GM12873 (cell line): Measurements from ENCODE around the gene PPCDC.

Source experiments
- CTCF ChIP-seq: IDR thresholded peaks from 2 replicates; pipeline ENCODE4 v1.5.1; 2012; ENCODE audit warnings: low read depth, mild to moderate bottlenecking, moderate library complexity, low read length, control low read depth; ENCODE audit not compliant: insufficient read depth; ENCODE audit errors: missing control alignments

The PPCDC gene

GRCh38 chr15:75067123-75067830 is 43.9 kb downstream of the PPCDC start:
- TF ChIP-seq CTCF = no peak

GRCh38 chr15:75068748-75069147 is 45.4 kb downstream of the PPCDC start:
- no peak for TF ChIP-seq CTCF

- no peak for TF ChIP-seq CTCF
Observed at GRCh38 chr15:75069301-75069925, 46.0 kb downstream of the PPCDC start.

- no peak for TF ChIP-seq CTCF
Observed at GRCh38 chr15:75070674-75071073, 47.3 kb downstream of the PPCDC start.

GRCh38 chr15:75073197-75073596 is 49.8 kb downstream of the PPCDC start:
- no peak for TF ChIP-seq CTCF

GRCh38 chr15:75076277-75076676 is 52.9 kb downstream of the PPCDC start:
- TF ChIP-seq CTCF = no peak

- TF ChIP-seq CTCF = no peak
Observed at GRCh38 chr15:75081150-75081549, 57.8 kb downstream of the PPCDC start.
